DMS79 (cell line): ENCODE measurements around the gene RNASEH2A.
A peak's percentile ranks its signal among the peaks of the same experiment; 100 is the strongest.

Experiments used
- DNase-seq: peaks from one replicate; lab custom pipeline; 2025; lab: John Stamatoyannopoulos, UW

Gene RNASEH2A

GRCh38 chr19:12806242-12807081 lies at the start of gene RNASEH2A:
RNASEH2A (plus strand) TSS chr19:12806584; CDS start chr19:12806674, 90 bp downstream.
- peak; percentile 70 for DNase-seq

GRCh38 chr19:12757544-12758274 lies 48.7 kb upstream of the RNASEH2A start:
- DNase-seq, result peak; percentile 58

GRCh38 chr19:12759686-12760085 lies 46.7 kb upstream of the RNASEH2A start:
- DNase-seq, result no peak

GRCh38 chr19:12763100-12763499 lies 43.3 kb upstream of the RNASEH2A start:
- no peak for DNase-seq

- DNase-seq, result no peak
Observed at GRCh38 chr19:12764698-12765097, 41.7 kb upstream of the RNASEH2A start.

GRCh38 chr19:12766051-12766521 lies 40.3 kb upstream of the RNASEH2A start:
- DNase-seq, result no peak

- DNase-seq, result no peak
Observed at GRCh38 chr19:12767150-12767549, 39.2 kb upstream of the RNASEH2A start.

GRCh38 chr19:12767666-12768065 lies 38.7 kb upstream of the RNASEH2A start:
- DNase-seq, result no peak

GRCh38 chr19:12769689-12770088 lies 36.7 kb upstream of the RNASEH2A start:
- DNase-seq, result no peak

- no peak for DNase-seq
Observed at GRCh38 chr19:12770922-12771321, 35.5 kb upstream of the RNASEH2A start.

- no peak for DNase-seq
Observed at GRCh38 chr19:12772323-12772722, 34.1 kb upstream of the RNASEH2A start.

GRCh38 chr19:12773571-12773970 lies 32.8 kb upstream of the RNASEH2A start:
- DNase-seq, result no peak

GRCh38 chr19:12774588-12775555 lies 31.5 kb upstream of the RNASEH2A start, which contains the start of gene HOOK2:
HOOK2 (minus strand) TSS chr19:12775552; CDS start chr19:12775449, 103 bp downstream.
- peak; percentile 95 for DNase-seq

- DNase-seq, result peak; percentile 66
Observed at GRCh38 chr19:12777217-12778016, 29.0 kb upstream of the RNASEH2A start.

GRCh38 chr19:12778017-12778904 lies 28.1 kb upstream of the RNASEH2A start:
- DNase-seq, result peak; percentile 82

- no peak for DNase-seq
Observed at GRCh38 chr19:12778905-12779161, 27.6 kb upstream of the RNASEH2A start.

- DNase-seq, result peak; percentile 53
Observed at GRCh38 chr19:12779162-12779993, 27.0 kb upstream of the RNASEH2A start.

GRCh38 chr19:12782174-12782423 lies 24.3 kb upstream of the RNASEH2A start:
- no peak for DNase-seq
